ENCODE data around the gene ST6GALNAC3. TPM values are rescaled to one million over a fixed set of nuclear protein-coding genes. Genes with fewer than 3 reads are reported as not detected.

Gene ST6GALNAC3
- 1 to 10 TPM in 3 of 4 donors, under 1 TPM in 1; 0.79 to 5.3 (median 1.6) TPM for total RNA-seq

GRCh38 chr1:76074321-76075187 is at the start of gene ST6GALNAC3:
Gene ST6GALNAC3 (plus strand): TSS chr1:76074746.
- under 1% methylated on average over 34 of the region's 59 CpGs for WGBS
- H3K9me3 ChIP-seq: no peaks in the 10 kb centered on the region
- no peaks in the 10 kb centered on the region for H3K36me3 ChIP-seq
- H3K27me3 ChIP-seq: peaks cover 3% of the 10 kb centered on the region
- peaks cover 15% of the 10 kb centered on the region for H3K4me1 ChIP-seq
- peak within 1 kb of the TSS; percentile 59 for H3K27ac ChIP-seq
- peak; percentile 75 to 83 for DNase-seq (ENCODE audit: low spot score in 2 of 2)
- H3K4me3 ChIP-seq: peak within 1 kb of the TSS; percentile 64
- TF ChIP-seq EP300 (IDR thresholded peaks at IDR 0.05) (no peak), CTCF (IDR thresholded peaks at IDR 0.05) (no peak), POLR2A (IDR thresholded peaks at IDR 0.05) (no peak), POLR2AphosphoS5 (IDR thresholded peaks at IDR 0.05) (no peak)

GRCh38 chr1:76027341-76027740 is 47.2 kb upstream of the ST6GALNAC3 start:
- Histone ChIP-seq H3K36me3 (no peaks in the 10 kb centered on the region), H3K9me3 (no peaks in the 10 kb centered on the region), H3K27me3 (no peaks in the 10 kb centered on the region), H3K4me3 (no peak overlapping the region), H3K27ac (no peak overlapping the region), H3K4me1 (no peaks in the 10 kb centered on the region)
- 92% methylated on average over 4 of the region's 4 CpGs for WGBS
- no peak for DNase-seq (ENCODE audit: low spot score in 2 of 2)
- TF ChIP-seq POLR2A (IDR thresholded peaks at IDR 0.05) (no peak), EP300 (IDR thresholded peaks at IDR 0.05) (no peak), POLR2AphosphoS5 (IDR thresholded peaks at IDR 0.05) (no peak), CTCF (IDR thresholded peaks at IDR 0.05) (no peak)

GRCh38 chr1:76029331-76029730 is 45.2 kb upstream of the ST6GALNAC3 start:
- Histone ChIP-seq H3K36me3 (no peaks in the 10 kb centered on the region), H3K4me1 (no peaks in the 10 kb centered on the region), H3K4me3 (no peak overlapping the region), H3K27me3 (no peaks in the 10 kb centered on the region), H3K27ac (no peak overlapping the region), H3K9me3 (no peaks in the 10 kb centered on the region)
- DNase-seq (ENCODE audit: low spot score in 2 of 2): no peak
- TF ChIP-seq CTCF (IDR thresholded peaks at IDR 0.05) (no peak), POLR2AphosphoS5 (IDR thresholded peaks at IDR 0.05) (no peak), EP300 (IDR thresholded peaks at IDR 0.05) (no peak), POLR2A (IDR thresholded peaks at IDR 0.05) (no peak)
- 84% methylated on average over 1 of the region's 1 CpG for WGBS

- Histone ChIP-seq H3K27me3 (no peaks in the 10 kb centered on the region), H3K9me3 (no peaks in the 10 kb centered on the region), H3K4me3 (no peak overlapping the region), H3K36me3 (no peaks in the 10 kb centered on the region), H3K27ac (no peak overlapping the region), H3K4me1 (no peaks in the 10 kb centered on the region)
- DNase-seq (ENCODE audit: low spot score in 2 of 2): no peak
- no peak for TF ChIP-seq EP300 (IDR thresholded peaks at IDR 0.05)
- no peak for TF ChIP-seq POLR2AphosphoS5 (IDR thresholded peaks at IDR 0.05)
- TF ChIP-seq CTCF (IDR thresholded peaks at IDR 0.05): no peak
- TF ChIP-seq POLR2A (IDR thresholded peaks at IDR 0.05): no peak
- WGBS: 85% methylated on average over 2 of the region's 2 CpGs
Observed at GRCh38 chr1:76031496-76031895, 43.0 kb upstream of the ST6GALNAC3 start.

GRCh38 chr1:76033800-76034475 is 40.6 kb upstream of the ST6GALNAC3 start:
- TF ChIP-seq EP300 (IDR thresholded peaks at IDR 0.05): no peak
- no peak for TF ChIP-seq CTCF (IDR thresholded peaks at IDR 0.05)
- TF ChIP-seq POLR2AphosphoS5 (IDR thresholded peaks at IDR 0.05): no peak
- no peak for TF ChIP-seq POLR2A (IDR thresholded peaks at IDR 0.05)
- H3K27ac ChIP-seq: no peak overlapping the region
- no peaks in the 10 kb centered on the region for H3K9me3 ChIP-seq
- DNase-seq (ENCODE audit: low spot score in 2 of 2): no peak
- no peaks in the 10 kb centered on the region for H3K4me1 ChIP-seq
- H3K27me3 ChIP-seq: no peaks in the 10 kb centered on the region
- no peaks in the 10 kb centered on the region for H3K36me3 ChIP-seq
- 84% methylated on average over 3 of the region's 3 CpGs for whole genome bisulfite sequencing
- no peak overlapping the region for H3K4me3 ChIP-seq
